HFF-Myc (cell line): ENCODE data around the gene KRTAP19-7.

ENCODE experiments used
- DNase-seq: peaks from one replicate; pipeline ENCODE4 v3.0.0-alpha.2; 2011; ENCODE audit warnings: low read depth; ENCODE audit errors: extremely low read depth
- H3K4me3 ChIP-seq: replicated peaks from 2 replicates; pipeline ENCODE4 v1.5.1; 2011; ENCODE audit warnings: low read depth, mild to moderate bottlenecking, control low read depth, low read length
- CTCF ChIP-seq: IDR thresholded peaks from 2 replicates; pipeline ENCODE4 v1.5.1; 2012; ENCODE audit warnings: mild to moderate bottlenecking, low read depth, low read length, control low read depth; ENCODE audit errors: missing control alignments

KRTAP19-7 gene

GRCh38 chr21:30582870-30583269 is 21.8 kb upstream of the KRTAP19-7 start:
- H3K4me3 ChIP-seq = no peak overlapping the region
- no peak for TF ChIP-seq CTCF
- DNase-seq = no peak

GRCh38 chr21:30580132-30580531 is 19.0 kb upstream of the KRTAP19-7 start:
- no peak for TF ChIP-seq CTCF
- H3K4me3 ChIP-seq = no peak overlapping the region
- no peak for DNase-seq

GRCh38 chr21:30579346-30579745 is 18.2 kb upstream of the KRTAP19-7 start:
- no peak for TF ChIP-seq CTCF
- DNase-seq = no peak

GRCh38 chr21:30577766-30578165 is 16.7 kb upstream of the KRTAP19-7 start:
- DNase-seq = no peak
- no peak overlapping the region for H3K4me3 ChIP-seq
- no peak for TF ChIP-seq CTCF

More at GRCh38 chr21:30579346-30579745, 18.2 kb upstream of the KRTAP19-7 start:
- no peak overlapping the region for H3K4me3 ChIP-seq

GRCh38 chr21:30567617-30568016 is 6.5 kb upstream of the KRTAP19-7 start:
- H3K4me3 ChIP-seq = no peak overlapping the region
- no peak for TF ChIP-seq CTCF

GRCh38 chr21:30563630-30564029 is 2.5 kb upstream of the KRTAP19-7 start:
- no peak overlapping the region for H3K4me3 ChIP-seq
- no peak for TF ChIP-seq CTCF
- no peak for DNase-seq

More at GRCh38 chr21:30567617-30568016, 6.5 kb upstream of the KRTAP19-7 start:
- no peak for DNase-seq

GRCh38 chr21:30563072-30563471 is 2.0 kb upstream of the KRTAP19-7 start:
- no peak overlapping the region for H3K4me3 ChIP-seq
- TF ChIP-seq CTCF = no peak
- no peak for DNase-seq
